Measurements from ENCODE around the gene LATS1.
"Not testable (repeated sequence)": the region's sequence is repeated elsewhere in the genome, so short reads cannot be mapped to it uniquely, and the experiment has no call there.

The LATS1 gene

DNA sequence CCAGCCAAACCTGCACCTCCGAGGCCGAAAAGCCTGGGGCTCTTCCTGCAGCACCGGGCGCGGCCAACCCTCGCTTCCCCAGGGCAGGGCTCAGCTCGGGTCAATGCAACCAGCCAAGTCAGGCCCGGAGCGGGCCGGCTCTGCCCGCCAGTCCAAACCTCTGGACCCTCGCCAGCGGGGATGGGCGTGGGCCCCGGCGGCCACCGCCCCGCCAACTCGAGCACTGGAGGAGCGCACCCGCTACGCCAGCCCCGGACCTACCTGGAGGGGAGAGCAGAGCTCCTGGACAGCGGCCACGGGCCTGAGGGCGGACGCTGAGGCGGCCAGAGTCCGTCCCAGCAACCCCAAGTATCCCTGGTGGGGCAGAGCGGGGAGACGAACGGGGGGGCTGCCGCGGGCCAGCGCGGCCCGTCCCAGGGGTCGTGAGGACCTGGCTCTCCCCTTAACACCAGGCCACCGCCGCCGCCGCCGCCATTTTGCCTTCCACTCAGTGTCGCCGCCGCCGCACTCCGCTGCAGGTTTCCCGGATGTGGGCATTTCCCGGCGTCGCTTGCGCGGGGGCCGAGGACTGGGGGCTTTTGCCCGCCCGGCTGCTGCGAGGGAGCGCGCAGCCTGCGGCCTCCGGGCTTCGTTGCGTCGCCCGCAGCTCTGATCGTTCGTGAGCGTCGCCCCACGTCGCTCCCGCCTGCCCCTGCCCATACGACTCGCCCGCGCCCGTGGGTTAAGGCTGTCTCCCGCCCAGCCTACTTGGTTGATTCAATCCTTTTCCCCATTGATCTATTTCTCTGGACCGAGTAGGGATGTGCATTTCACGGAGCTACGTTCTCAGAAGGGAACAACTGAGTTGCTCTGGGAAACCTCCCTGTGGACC, at the start of gene LATS1:
TSS of gene LATS1 (minus strand) at position 514 of the 871 bp plus-strand sequence. CDS start 15,975 bp downstream, outside the sequence.
- DNase-seq (ENCODE audit: low read depth): peak; percentile 89

DNA sequence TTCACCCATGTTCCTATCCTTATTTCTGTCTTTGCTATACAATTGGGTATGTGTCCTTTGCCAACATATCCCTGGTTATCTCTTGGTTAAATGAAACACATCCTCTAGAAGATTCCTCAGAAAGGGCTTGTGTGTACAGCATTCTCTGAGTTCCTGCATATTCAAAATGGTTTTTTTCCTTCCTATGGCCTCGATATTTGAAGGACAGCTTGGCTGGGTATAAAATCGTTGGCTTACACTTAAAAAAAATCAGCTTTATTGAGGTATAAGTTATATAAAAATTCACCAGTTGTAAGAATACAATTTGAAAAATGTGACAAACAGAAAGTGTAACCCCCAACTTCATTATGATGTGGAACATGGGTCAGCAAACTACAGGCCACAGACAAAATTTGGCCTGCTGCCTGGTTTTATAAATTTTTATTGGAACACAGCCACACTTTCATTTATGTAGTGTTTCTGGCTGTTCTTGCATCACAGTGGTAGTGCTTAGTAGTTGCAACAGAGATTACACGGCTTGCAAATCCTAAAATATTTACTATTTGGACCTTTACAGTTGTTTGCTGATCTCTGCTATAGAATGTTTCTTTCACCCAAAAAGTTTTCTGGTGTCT, 48.4 kb upstream of the LATS1 start:
- DNase-seq (ENCODE audit: low read depth): no peak

DNA sequence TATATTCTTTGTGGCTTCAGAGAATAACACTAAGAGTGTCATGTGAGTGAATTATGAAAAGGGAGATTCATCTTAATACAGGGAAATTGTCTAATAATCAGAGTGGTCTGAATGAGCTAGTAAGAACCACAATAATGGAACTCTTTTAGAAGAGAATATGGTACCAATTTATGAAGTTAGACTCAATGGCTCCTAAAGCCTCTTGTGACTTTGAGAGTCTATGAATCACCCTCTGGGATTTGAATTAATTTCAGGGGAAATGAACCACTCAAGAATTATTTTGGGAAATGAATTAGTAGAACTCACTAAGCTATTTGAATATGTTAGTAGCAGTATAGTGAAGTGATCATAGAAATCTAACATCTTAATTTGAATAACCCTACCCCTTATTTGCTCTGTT, 46.0 kb upstream of the LATS1 start:
- no peak for DNase-seq (ENCODE audit: low read depth)

- DNase-seq (ENCODE audit: low read depth): no peak
Measured at GRCh38 chr6:149761438-149761837, 43.5 kb upstream of the LATS1 start.

GRCh38 chr6:149756261-149756636, 38.3 kb upstream of the LATS1 start:
- no peak for DNase-seq (ENCODE audit: low read depth)

- DNase-seq (ENCODE audit: low read depth): no peak
Measured at GRCh38 chr6:149755300-149756260, 37.7 kb upstream of the LATS1 start.

GRCh38 chr6:149754548-149754947, 36.6 kb upstream of the LATS1 start:
- no peak for DNase-seq (ENCODE audit: low read depth)

DNA sequence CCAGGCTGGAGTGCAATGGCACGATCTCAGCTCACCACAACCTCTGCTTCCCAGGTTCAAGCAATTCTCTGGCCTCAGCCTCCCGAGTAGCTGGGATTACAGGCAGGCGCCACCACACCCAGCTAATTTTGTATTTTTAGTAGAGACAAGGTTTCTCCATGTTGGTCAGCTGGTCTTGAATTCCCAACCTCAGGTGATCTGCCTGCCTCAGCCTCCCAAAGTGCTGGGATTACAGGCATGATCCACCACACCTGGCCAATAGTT, 35.4 kb upstream of the LATS1 start:
- DNase-seq (ENCODE audit: low read depth): not testable (repeated sequence)

DNA sequence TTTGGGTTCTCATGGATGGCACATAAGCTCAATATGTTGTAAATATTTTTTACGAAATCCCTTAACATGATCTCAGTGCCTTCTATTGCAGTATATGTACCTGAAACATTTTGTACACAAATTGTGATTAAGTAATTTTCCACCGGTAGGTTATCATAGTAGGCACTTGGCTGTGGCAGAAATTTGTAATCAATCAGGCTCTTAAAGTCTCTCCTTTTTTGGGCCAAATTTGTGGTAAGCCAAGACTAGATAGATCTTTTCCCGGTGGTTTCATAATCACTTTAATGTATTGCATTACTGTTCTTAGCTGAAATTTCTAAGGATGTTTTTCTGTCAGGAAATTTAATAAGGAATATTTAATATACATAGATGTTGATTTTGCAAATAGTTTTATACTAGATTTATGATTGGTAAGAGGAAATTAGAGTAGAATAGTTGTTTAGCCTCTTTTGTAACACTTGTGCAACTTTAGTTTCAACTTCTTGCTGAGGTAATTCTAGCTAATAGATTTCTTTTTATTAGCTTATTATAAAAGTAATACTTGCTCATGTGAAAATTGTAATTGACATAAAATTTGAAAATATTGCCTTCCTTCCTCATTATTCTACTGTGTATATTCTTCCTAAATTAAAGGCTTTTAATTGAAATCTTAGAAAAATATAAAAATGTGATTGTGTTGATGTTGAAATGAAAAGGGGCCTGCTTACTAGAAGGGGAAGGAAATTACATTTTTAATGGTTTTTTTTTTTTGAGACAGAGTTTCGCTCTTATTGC, 34.9 kb upstream of the LATS1 start:
- no peak for DNase-seq (ENCODE audit: low read depth)

DNA sequence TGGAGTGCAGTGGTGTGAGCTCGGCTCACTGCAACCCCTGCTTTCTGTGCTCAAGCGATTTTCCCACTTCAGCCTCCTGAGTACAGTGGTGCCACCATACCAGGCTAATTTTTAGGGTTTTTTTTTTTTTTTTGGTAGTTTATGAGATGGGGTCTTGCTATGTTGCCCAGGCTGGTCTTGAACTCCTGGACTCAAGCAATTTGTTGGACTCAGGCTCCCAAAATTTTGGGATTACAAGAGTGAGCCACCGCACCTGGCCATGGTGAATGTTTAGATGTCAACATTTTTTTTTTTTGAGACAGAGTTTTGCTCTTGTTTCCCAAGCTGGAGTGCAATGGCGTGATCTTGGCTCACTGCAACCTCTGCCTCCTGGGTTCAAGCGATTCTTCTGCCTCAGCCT, 34.0 kb upstream of the LATS1 start:
- DNase-seq (ENCODE audit: low read depth): not testable (repeated sequence)

- no peak for DNase-seq (ENCODE audit: low read depth)
Measured at GRCh38 chr6:149751239-149751638, 33.3 kb upstream of the LATS1 start.

GRCh38 chr6:149750136-149750609, 32.3 kb upstream of the LATS1 start:
- peak; percentile 59 for DNase-seq (ENCODE audit: low read depth)

DNA sequence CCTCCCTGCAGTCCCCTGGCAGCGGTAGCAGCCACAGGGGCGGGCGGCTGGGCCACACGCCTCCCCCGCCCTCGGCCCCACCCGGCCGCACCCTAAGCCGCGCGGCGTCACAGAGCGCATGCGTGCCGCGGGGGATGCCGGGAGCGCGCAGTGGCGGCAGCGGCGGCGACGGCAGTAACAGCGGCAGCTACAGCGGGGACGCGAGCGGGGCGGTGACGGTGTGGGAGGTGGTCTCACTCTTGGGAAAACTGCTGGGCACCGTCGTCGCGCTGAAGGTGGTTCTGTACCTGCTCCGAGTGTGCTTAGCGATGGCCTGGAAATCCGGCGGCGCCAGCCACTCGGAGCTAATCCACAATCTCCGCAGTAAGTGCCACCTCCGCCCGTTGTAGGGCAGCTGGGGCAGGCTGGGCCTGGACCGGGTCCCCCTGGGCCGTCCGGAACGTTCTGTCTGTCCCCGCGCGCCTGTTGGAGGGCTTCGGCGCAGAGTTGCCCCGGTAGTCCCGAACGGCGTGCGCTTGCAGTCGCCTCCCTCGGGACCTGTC, 31.8 kb upstream of the LATS1 start, which contains the start of gene PCMT1:
TSS of gene PCMT1 (plus strand) at position 148 of the 542 bp plus-strand sequence. CDS start at position 309, 161 bp downstream.
- DNase-seq (ENCODE audit: low read depth): peak; percentile 87

DNA sequence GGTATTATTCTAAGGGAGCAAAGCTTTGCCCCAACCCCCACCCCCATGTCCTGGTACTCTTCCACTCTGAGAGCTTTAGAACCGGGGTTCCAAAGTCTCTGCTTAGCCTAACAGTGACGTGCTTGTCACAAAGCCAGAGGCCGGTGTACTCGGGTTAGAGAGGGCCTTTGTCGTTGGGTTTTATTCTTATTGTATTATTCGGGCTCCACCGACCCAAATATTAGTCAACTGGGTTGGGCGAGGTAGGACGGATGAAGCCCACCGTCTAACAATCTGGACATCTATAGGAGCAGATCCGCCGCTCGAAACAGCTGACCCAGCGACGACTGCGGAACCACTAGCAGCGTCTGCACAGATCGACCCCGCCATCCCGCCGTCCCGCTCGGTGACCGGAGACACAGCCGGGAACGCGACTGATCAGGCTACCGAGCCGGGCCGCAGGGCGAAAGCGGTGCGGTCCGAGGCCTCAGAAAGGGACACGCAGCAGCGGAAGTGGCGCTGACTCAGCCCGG, 31.2 kb upstream of the LATS1 start:
- not testable (repeated sequence) for DNase-seq (ENCODE audit: low read depth)

DNA sequence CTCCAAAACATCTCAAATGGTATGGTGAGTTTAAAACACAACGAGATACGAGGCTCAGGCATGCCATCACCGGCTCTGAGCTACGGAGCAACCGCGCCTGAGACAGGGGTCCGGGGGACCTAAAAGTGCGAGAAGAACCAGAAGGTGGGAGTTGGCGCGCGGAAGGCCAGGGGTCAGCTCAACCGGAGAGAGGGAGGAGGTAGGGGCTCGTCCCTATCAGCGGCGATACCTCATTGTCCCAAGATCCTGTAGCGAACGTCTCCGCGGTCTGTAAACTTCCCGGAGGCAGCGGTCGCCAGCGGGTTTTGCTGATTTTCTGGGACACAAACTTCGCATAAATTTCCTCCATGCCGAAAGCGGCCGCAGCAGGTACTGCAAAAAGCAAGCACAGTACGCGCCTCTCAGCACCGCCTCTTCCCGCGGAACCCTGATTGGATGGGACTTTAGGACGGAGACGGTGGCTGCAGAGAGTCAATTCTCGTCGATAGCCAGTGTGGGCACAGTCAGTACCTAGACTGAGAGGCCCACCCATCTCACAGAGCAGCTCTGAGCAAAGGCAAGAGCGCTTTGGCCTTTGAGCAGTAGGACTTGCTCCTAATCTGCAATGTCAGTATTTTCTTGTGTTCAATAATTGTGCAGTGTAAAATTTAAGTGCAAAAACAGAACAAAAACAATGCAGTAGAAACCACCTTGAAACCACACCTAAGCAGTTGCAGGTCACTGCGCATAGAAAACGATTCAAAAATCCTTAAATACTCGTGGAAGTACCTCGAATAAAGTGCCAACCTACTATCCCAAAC, 28.4 kb upstream of the LATS1 start, which contains the start of gene NUP43:
TSS of gene NUP43 (minus strand) at position 383 of the 800 bp plus-strand sequence. CDS start at position 349, 34 bp downstream.
- DNase-seq (ENCODE audit: low read depth): peak; percentile 88

DNA sequence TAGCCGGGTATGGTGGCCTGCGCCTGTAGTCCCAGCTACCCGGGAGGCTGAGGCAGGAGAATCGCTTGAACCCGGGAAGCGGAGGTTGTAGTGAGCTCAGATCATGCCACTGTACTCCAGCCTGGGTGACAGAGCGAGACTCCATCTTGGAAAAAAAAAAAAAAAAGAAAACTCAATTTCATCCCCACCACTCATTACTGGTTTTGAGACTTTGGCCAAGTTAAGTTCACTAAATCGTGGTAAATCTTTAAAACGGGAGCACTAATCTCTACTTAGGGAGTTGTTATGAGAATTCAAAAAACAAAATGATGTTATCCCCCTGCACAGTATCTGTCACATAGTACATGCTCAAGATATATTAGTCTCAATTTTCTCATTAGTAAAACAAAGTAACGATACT, 27.4 kb upstream of the LATS1 start:
- DNase-seq (ENCODE audit: low read depth): not testable (repeated sequence)

- DNase-seq (ENCODE audit: low read depth): no peak
Measured at GRCh38 chr6:149734915-149735314, 17.0 kb upstream of the LATS1 start.

DNA sequence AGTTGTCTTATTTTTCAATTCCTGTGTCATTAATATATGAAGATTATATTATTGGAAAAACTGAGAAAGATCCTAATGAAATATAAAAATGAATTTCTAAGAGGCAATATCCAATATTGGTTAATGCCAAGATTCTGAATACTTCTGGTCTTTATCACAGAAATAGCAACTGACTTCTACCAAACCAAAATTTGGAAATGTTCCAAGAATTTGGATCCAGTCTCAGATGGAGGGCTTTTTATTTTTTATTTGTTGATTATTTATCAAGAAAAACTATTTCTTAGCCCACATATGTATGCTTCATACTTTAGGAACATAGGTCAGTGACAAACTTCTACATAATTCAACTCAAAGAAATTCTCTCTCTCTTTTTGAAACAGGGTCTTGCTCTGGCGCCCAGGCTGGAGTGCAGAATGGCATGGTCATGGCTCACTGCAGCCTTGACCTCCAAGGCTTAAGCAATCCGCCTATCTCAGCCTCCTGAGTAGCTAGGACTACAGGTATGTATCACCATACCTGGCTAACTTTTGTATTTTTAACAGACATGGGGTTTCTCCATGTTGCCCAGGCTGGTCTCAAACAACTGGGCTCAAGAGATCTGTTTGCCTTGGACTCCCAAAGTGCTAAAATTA, 15.3 kb upstream of the LATS1 start:
- no peak for DNase-seq (ENCODE audit: low read depth)

GRCh38 chr6:149729824-149730223, 11.9 kb upstream of the LATS1 start:
- no peak for DNase-seq (ENCODE audit: low read depth)

Measured in stimulated activated CD8-positive, alpha-beta memory T cell treated with anti-CD3 and anti-CD28 coated beads, Interleukin-4, amount 100 ng/mL, for 24 hours (primary cell).